Osteoblast (primary cell): ENCODE data around the gene STARD9. TPM values are rescaled to one million over a fixed set of nuclear protein-coding genes. Genes with fewer than 3 reads are reported as not detected.
A peak's percentile ranks its signal among the peaks of the same experiment; 100 is the strongest.

Experiments used
- DNase-seq: peaks from one replicate; pipeline ENCODE4 v3.0.0; 2011; ENCODE audit warnings: low spot score, mixed read lengths; ENCODE audit not compliant: insufficient read length; ENCODE audit errors: missing footprints
- H2AFZ ChIP-seq: 2 replicates; pipeline ENCODE4 v1.6.0; 2011; ENCODE audit warnings: mild to moderate bottlenecking, low read length
- H3K27ac ChIP-seq: 2 replicates; pipeline ENCODE4 v1.5.1; 2011; ENCODE audit warnings: mild to moderate bottlenecking, low read depth, low read length, moderate library complexity
- H3K27me3 ChIP-seq: 2 replicates; pipeline ENCODE4 v1.6.0; 2012; ENCODE audit warnings: mild to moderate bottlenecking, control low read depth, inconsistent platforms, low read length, moderate library complexity; ENCODE audit not compliant: insufficient read depth
- H3K36me3 ChIP-seq: 2 replicates; pipeline ENCODE4 v1.5.1; 2011; ENCODE audit warnings: mild to moderate bottlenecking, low read length, control low read depth, moderate library complexity; ENCODE audit not compliant: insufficient read depth
- H3K4me1 ChIP-seq: 2 replicates; pipeline ENCODE4 v1.5.1; 2011; ENCODE audit warnings: mild to moderate bottlenecking, low read length, control low read depth, moderate library complexity; ENCODE audit not compliant: insufficient read depth
- H3K4me2 ChIP-seq: 2 replicates; pipeline ENCODE4 v1.6.0; 2011; ENCODE audit warnings: mild to moderate bottlenecking, low read length; ENCODE audit not compliant: insufficient read depth
- H3K4me3 ChIP-seq: fragments of 200-600 bp; sonication (generic); 3 replicates; pipeline ENCODE4 v1.5.1; 2012; ENCODE audit warnings: mild to moderate bottlenecking, low read length, inconsistent platforms; ENCODE audit not compliant: insufficient read depth
- H3K79me2 ChIP-seq: 2 replicates; pipeline ENCODE4 v1.6.0; 2012; ENCODE audit warnings: mild to moderate bottlenecking, low read length, control low read depth, inconsistent platforms; ENCODE audit not compliant: insufficient read depth
- H3K9me3 ChIP-seq: 2 replicates; pipeline ENCODE4 v1.5.1; 2011; ENCODE audit warnings: low read depth, low read length, control low read depth
- H4K20me1 ChIP-seq: 2 replicates; pipeline ENCODE4 v1.6.0; 2012; ENCODE audit warnings: mild to moderate bottlenecking, low read length, control low read depth; ENCODE audit not compliant: insufficient read depth
- CTCF ChIP-seq: IDR thresholded peaks from 2 replicates; pipeline ENCODE4 v1.5.1; 2011; ENCODE audit warnings: mild to moderate bottlenecking, low read depth, low read length, moderate library complexity; ENCODE audit errors: extremely low read depth
- total RNA-seq: library from RNA; depleted of rRNA; stranded (reverse); fragments of >200 nt; gene quantifications from 2 replicates; pipeline ENCODE4 v1.2.3, GENCODE V29; 2012

STARD9 gene
- total RNA-seq, 1 donor = 9.4 TPM

- DNase-seq = no peak
Measured at GRCh38 chr15:42628761-42629160, 53.4 kb downstream of the STARD9 start.

GRCh38 chr15:42632105-42632675 lies 56.8 kb downstream of the STARD9 start:
- no peaks in the 10 kb centered on the region for H3K27me3 ChIP-seq
- H4K20me1 ChIP-seq = no peaks in the 10 kb centered on the region
- DNase-seq = no peak
- H3K4me1 ChIP-seq = no peaks in the 10 kb centered on the region
- no peak overlapping the region for H2AFZ ChIP-seq
- no peak for TF ChIP-seq CTCF
- no peak overlapping the region for H3K27ac ChIP-seq
- no peak overlapping the region for H3K4me3 ChIP-seq
- no peaks in the 10 kb centered on the region for H3K36me3 ChIP-seq
- no peak overlapping the region for H3K4me2 ChIP-seq
- H3K9me3 ChIP-seq = no peaks in the 10 kb centered on the region
- H3K79me2 ChIP-seq = no peaks in the 10 kb centered on the region

More at GRCh38 chr15:42628761-42629160, 53.4 kb downstream of the STARD9 start:
- H3K4me1 ChIP-seq = no peaks in the 10 kb centered on the region
- no peak overlapping the region for H3K27ac ChIP-seq
- no peak overlapping the region for H2AFZ ChIP-seq
- no peaks in the 10 kb centered on the region for H4K20me1 ChIP-seq
- H3K4me2 ChIP-seq = no peak overlapping the region
- H3K36me3 ChIP-seq = no peaks in the 10 kb centered on the region
- H3K27me3 ChIP-seq = no peaks in the 10 kb centered on the region
- H3K79me2 ChIP-seq = no peaks in the 10 kb centered on the region
- no peaks in the 10 kb centered on the region for H3K9me3 ChIP-seq
- H3K4me3 ChIP-seq = no peak overlapping the region
- TF ChIP-seq CTCF = no peak

- no peak for DNase-seq
- TF ChIP-seq CTCF = no peak
Measured at GRCh38 chr15:42640109-42640508, 64.7 kb downstream of the STARD9 start.

DNA sequence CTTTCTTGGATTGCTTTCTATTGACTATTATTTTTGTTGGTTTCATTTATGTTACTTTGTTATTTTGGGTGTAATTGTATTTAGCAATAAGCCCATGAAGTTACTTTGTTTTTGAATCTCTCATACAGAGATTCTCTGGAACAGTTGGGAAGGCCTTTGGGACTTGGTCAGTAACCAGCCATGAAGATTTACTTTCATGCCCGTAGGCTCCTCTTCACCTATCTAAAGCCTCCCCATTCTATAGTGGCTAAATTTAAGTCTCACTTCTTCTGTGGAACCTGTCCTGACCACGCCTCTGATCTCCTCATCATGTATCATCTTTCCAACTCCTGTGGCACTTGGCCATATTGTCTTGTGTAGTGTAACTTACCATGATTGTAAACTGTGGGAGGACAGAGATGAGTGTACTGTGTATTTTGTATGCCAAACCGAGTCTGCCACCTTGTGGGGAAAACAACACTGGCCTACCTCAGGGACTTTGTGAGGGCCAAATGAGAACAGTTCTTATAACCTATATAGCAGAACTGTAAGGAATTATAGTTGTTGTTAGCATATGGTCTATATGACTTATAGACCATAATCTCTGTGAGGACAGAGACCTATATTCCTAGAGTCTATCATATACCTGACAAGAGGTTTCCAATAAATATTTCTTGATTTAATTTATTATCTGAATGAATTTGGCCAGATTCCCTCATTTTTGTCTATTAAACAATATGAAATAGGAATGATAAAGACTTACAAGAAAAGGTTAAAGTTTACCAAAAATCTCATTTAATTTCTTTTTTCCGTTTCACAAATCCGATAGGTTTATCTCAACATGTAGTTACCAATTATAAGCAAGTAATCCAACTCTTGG lies 75.0 kb downstream of the STARD9 start:
- DNase-seq = peak; percentile 70
- no peaks in the 10 kb centered on the region for H4K20me1 ChIP-seq
- no peaks in the 10 kb centered on the region for H3K27me3 ChIP-seq
- TF ChIP-seq CTCF = peak; percentile 95
- H3K4me2 ChIP-seq = no peak overlapping the region
- H3K79me2 ChIP-seq = no peaks in the 10 kb centered on the region
- H3K4me3 ChIP-seq = no peak overlapping the region
- H2AFZ ChIP-seq = no peak overlapping the region
- no peaks in the 10 kb centered on the region for H3K9me3 ChIP-seq
- no peak overlapping the region for H3K27ac ChIP-seq
- H3K36me3 ChIP-seq = no peaks in the 10 kb centered on the region
- H3K4me1 ChIP-seq = peaks cover 3% of the 10 kb centered on the region

More at GRCh38 chr15:42640109-42640508, 64.7 kb downstream of the STARD9 start:
- Histone ChIP-seq H3K36me3 (no peaks in the 10 kb centered on the region), H3K4me1 (no peaks in the 10 kb centered on the region), H4K20me1 (no peaks in the 10 kb centered on the region), H2AFZ (no peak overlapping the region), H3K79me2 (no peaks in the 10 kb centered on the region), H3K27me3 (no peaks in the 10 kb centered on the region), H3K4me3 (no peak overlapping the region), H3K4me2 (no peak overlapping the region), H3K27ac (no peak overlapping the region), H3K9me3 (no peaks in the 10 kb centered on the region)
